ENCODE results near the gene COL16A1. TPM values are rescaled to one million over a fixed set of nuclear protein-coding genes. Genes with fewer than 3 reads are reported as not detected.

The COL16A1 gene
- total and polyA plus RNA-seq, 2 of the 4 experiments (the other 2 are of a cell fraction): 34.2 to 62.8 TPM

- ATAC-seq (ENCODE audit: low read depth): no peak
- no peak overlapping the region for H4K8ac ChIP-seq (ENCODE audit: low read depth in 2 of 2, low read length in 2 of 2)
- dilution Hi-C loops (cut with HindIII; ENCODE audit: low sequenced_read_pairs, unreplicated experiment) (no loop called here), intact Hi-C loops (cut with micrococcal nuclease) (no loop called here), in situ Hi-C loops (cut with MboI; ENCODE audit: low sequenced_read_pairs) (loop anchor here (10.0 kb wide), 1 partner anchor 78 kb away; no protein-coding TSS in a partner anchor)
- no peak overlapping the region for H2AK9ac ChIP-seq (replicated peaks; ENCODE audit: low read depth, low read length, poor library complexity)
- H3K36me3 ChIP-seq (ENCODE audit: control insufficient read depth, insufficient read depth, low read length): peaks cover 8% of the 10 kb centered on the region; the same call in 1 of the 2 replicates
- H2AFZ ChIP-seq (replicated peaks; ENCODE audit: low read length, poor library complexity): no peak overlapping the region
- peaks cover 20% of the 10 kb centered on the region for H4K20me1 ChIP-seq (ENCODE audit: insufficient read depth, low read length)
- H4K91ac ChIP-seq (ENCODE audit: insufficient read depth, low read depth, low read length): no peak overlapping the region
- no peak overlapping the region for H2BK5ac ChIP-seq (ENCODE audit: low read depth, low read length, poor library complexity, severe bottlenecking)
- no peak overlapping the region for H3K4ac ChIP-seq (ENCODE audit: low read depth, low read length)
- no peak overlapping the region for H2BK15ac ChIP-seq (ENCODE audit: low read depth, low read length)
- no peak overlapping the region for H3K23ac ChIP-seq (ENCODE audit: low read depth, low read length)
- H2BK120ac ChIP-seq (ENCODE audit: low read depth, low read length): no peak overlapping the region
- no peak overlapping the region for H3K56ac ChIP-seq (ENCODE audit: extremely low read depth, insufficient read depth, low read length)
- no peak overlapping the region for H3K4me3 ChIP-seq (ENCODE audit: insufficient read depth, low read depth, low read length)
- no peak overlapping the region for H3K9ac ChIP-seq (ENCODE audit: low read depth, low read length)
- no TSS peak for BruUV-seq (replicated peaks)
- CTCF ChIA-PET: no interaction called here
- H2BK20ac ChIP-seq (ENCODE audit: low read depth, low read length): no peak overlapping the region
- no peak overlapping the region for H3K14ac ChIP-seq (replicated peaks; ENCODE audit: low read depth, low read length)
- no peak overlapping the region for H3K4me2 ChIP-seq (ENCODE audit: low read depth, low read length)
- no peaks in the 10 kb centered on the region for H3K79me1 ChIP-seq (ENCODE audit: low read depth in 1 of 2, low read length in 2 of 2)
- H3K18ac ChIP-seq (ENCODE audit: low read depth, low read length): no peak overlapping the region
- H3K27ac ChIP-seq (ENCODE audit: insufficient read depth, low read length): no peak overlapping the region
- POLR2A ChIA-PET (ENCODE audit: unreplicated experiment): no interaction called here
- H2AK5ac ChIP-seq (ENCODE audit: low read depth, low read length): no peak overlapping the region
- no peak overlapping the region for H4K5ac ChIP-seq (ENCODE audit: low read depth, low read length)
- 85% methylated on average over 12 of the region's 32 CpGs; no CpG with 5 or more reads in 1 of the 2 experiments for WGBS, 2 experiments (ENCODE audit: extremely low coverage in 2 of 2, insufficient read length in 1 of 2)
- H3K9me1 ChIP-seq (ENCODE audit: insufficient read depth, low read length): peaks cover 2% of the 10 kb centered on the region; the same call in 1 of the 2 replicates
- no peaks in the 10 kb centered on the region for H3K9me3 ChIP-seq (ENCODE audit: control insufficient read depth, insufficient read depth, low read length)
- peaks cover 6% of the 10 kb centered on the region; the same call in 1 of the 2 replicates for H3K4me1 ChIP-seq (ENCODE audit: control insufficient read depth, insufficient read depth, low read length)
- no peaks in the 10 kb centered on the region for H3K27me3 ChIP-seq (ENCODE audit: control insufficient read depth, insufficient read depth, low read length)
- DNase-seq: no peak
- no peak for TF ChIP-seq POLR2A (IDR thresholded peaks at IDR 0.05; ENCODE audit: low read depth, low read length)
- no peak for TF ChIP-seq RFX5 (IDR thresholded peaks at IDR 0.05; ENCODE audit: low read depth, low read length)
- no peak for TF ChIP-seq NFE2L2 (IDR thresholded peaks at IDR 0.05; ENCODE audit: low read depth, low read length)
- TF ChIP-seq BHLHE40 (IDR thresholded peaks at IDR 0.05; ENCODE audit: low read depth, low read length): no peak
- no peak for TF ChIP-seq MAZ (IDR thresholded peaks at IDR 0.05; ENCODE audit: borderline replicate concordance, low read depth, low read length)
- no peak for TF ChIP-seq FOS (IDR thresholded peaks at IDR 0.05; ENCODE audit: low read depth, low read length)
- TF ChIP-seq CHD1 (IDR thresholded peaks at IDR 0.05; ENCODE audit: low read depth, low read length): no peak
- TF ChIP-seq USF2 (IDR thresholded peaks at IDR 0.05; ENCODE audit: low read depth, low read length): no peak
- no peak for TF ChIP-seq CEBPB (IDR thresholded peaks at IDR 0.05; ENCODE audit: low read depth, low read length)
- no peak for TF ChIP-seq RAD21 (IDR thresholded peaks at IDR 0.05; ENCODE audit: low read length)
- TF ChIP-seq MXI1 (IDR thresholded peaks at IDR 0.05; ENCODE audit: borderline replicate concordance, low read depth, low read length): no peak
- no peak for TF ChIP-seq ELK1 (IDR thresholded peaks at IDR 0.05; ENCODE audit: borderline replicate concordance, low read depth, low read length)
- no peak for TF ChIP-seq SMC3 (IDR thresholded peaks at IDR 0.05; ENCODE audit: low read depth, low read length)
- no peak for TF ChIP-seq RCOR1 (IDR thresholded peaks at IDR 0.05; ENCODE audit: insufficient replicate concordance, low read length)
- no peak for TF ChIP-seq MAFK (IDR thresholded peaks at IDR 0.05; ENCODE audit: low read depth, low read length)
These were observed 38.8 kb upstream of the COL16A1 start for GRCh38 chr1:31742462-31743212.

Data from IMR-90 (cell line).